Measurements from ENCODE around the gene TENM3. TPM values are rescaled to one million over a fixed set of nuclear protein-coding genes. Genes with fewer than 3 reads are reported as not detected.

Gene TENM3
- total RNA-seq, 2 donors from 2014 or later: not detected

- Mint-ChIP-seq H3K27ac (no peak overlapping the region), H3K27me3 (peaks cover 5% of the 10 kb centered on the region), H3K4me1 (no peaks in the 10 kb centered on the region), H3K36me3 (ENCODE audit: low read depth) (no peaks in the 10 kb centered on the region), H3K4me3 (no peak overlapping the region)
- H3K9me3 ChIP-seq (ENCODE audit: control insufficient read depth, low read length, poor library complexity, severe bottlenecking): no peaks in the 10 kb centered on the region
- ATAC-seq (no peak), DNase-seq (no peak)
These were observed 340.7 kb downstream of the TENM3 start for GRCh38 chr4:182583703-182584415.

GRCh38 chr4:182585321-182585720, 342.1 kb downstream of the TENM3 start:
- H3K4me1 Mint-ChIP-seq: no peaks in the 10 kb centered on the region
- no peak for ATAC-seq
- H3K9me3 ChIP-seq (ENCODE audit: control insufficient read depth, low read length, poor library complexity, severe bottlenecking): no peaks in the 10 kb centered on the region
- H3K27me3 Mint-ChIP-seq: peaks cover 5% of the 10 kb centered on the region
- H3K36me3 Mint-ChIP-seq (ENCODE audit: low read depth): no peaks in the 10 kb centered on the region
- no peak for DNase-seq
- no peak overlapping the region for H3K4me3 Mint-ChIP-seq
- no peak overlapping the region for H3K27ac Mint-ChIP-seq

GRCh38 chr4:182589100-182589499, 345.9 kb downstream of the TENM3 start:
- DNase-seq: no peak
- no peaks in the 10 kb centered on the region for H3K9me3 ChIP-seq (ENCODE audit: control insufficient read depth, low read length, poor library complexity, severe bottlenecking)
- H3K27ac Mint-ChIP-seq: no peak overlapping the region
- ATAC-seq: no peak
- no peaks in the 10 kb centered on the region for H3K4me1 Mint-ChIP-seq
- H3K27me3 Mint-ChIP-seq: peaks cover 13% of the 10 kb centered on the region
- H3K36me3 Mint-ChIP-seq (ENCODE audit: low read depth): no peaks in the 10 kb centered on the region
- no peak overlapping the region for H3K4me3 Mint-ChIP-seq

- H3K27me3 Mint-ChIP-seq: peaks cover 16% of the 10 kb centered on the region
- ATAC-seq: no peak
- no peak for DNase-seq
- H3K36me3 Mint-ChIP-seq (ENCODE audit: low read depth): no peaks in the 10 kb centered on the region
- H3K4me1 Mint-ChIP-seq: no peaks in the 10 kb centered on the region
- no peaks in the 10 kb centered on the region for H3K9me3 ChIP-seq (ENCODE audit: control insufficient read depth, low read length, poor library complexity, severe bottlenecking)
- no peak overlapping the region for H3K27ac Mint-ChIP-seq
- no peak overlapping the region for H3K4me3 Mint-ChIP-seq
These were observed 350.2 kb downstream of the TENM3 start for GRCh38 chr4:182593402-182593801.

DNA sequence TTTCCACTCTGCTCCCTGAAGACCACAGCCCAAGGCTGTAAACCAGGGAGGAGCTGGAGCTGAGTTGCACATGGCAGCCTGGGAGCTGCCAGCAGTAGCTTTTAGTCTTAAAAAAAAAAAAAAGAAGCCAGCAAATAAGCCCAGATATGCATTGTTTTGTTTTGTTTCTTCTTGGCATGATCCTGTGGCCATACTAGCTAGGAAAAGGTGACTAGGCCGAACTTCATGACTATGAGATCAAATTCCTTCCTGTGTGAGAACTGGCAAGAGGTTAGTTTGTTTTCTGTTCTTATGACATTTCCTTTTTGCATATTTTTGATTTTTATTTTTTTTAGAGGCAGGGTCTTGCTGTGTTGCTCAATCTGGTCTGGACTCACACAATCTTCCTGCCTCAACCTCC, 350.7 kb downstream of the TENM3 start:
- ATAC-seq (no peak), DNase-seq (no peak)
- no peaks in the 10 kb centered on the region for H3K4me1 Mint-ChIP-seq
- no peaks in the 10 kb centered on the region for H3K9me3 ChIP-seq (ENCODE audit: control insufficient read depth, low read length, poor library complexity, severe bottlenecking)
- peaks cover 17% of the 10 kb centered on the region for H3K27me3 Mint-ChIP-seq
- H3K27ac Mint-ChIP-seq: no peak overlapping the region
- H3K4me3 Mint-ChIP-seq: no peak overlapping the region
- no peaks in the 10 kb centered on the region for H3K36me3 Mint-ChIP-seq (ENCODE audit: low read depth)

DNA sequence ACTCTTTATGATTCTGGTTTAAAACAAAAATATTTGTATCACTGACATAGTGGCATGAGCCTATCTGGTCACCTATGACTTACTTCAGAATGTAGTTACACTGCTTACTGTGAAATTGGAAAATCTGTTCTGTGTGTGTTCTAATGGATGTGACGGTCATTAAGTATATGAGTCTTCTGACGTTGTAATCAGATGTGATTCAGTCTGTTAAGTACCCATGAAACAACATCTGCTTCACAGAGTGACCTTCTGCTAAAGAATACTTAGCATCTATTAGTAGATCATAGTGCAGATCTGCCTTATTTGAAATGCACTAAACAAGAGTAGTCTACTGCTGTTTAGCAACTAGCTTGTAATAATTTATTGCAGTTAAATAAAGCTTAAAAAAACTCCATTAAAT, 356.9 kb downstream of the TENM3 start:
- Mint-ChIP-seq H3K4me3 (no peak overlapping the region), H3K36me3 (ENCODE audit: low read depth) (no peaks in the 10 kb centered on the region), H3K27ac (no peak overlapping the region), H3K27me3 (peaks cover 17% of the 10 kb centered on the region), H3K4me1 (no peaks in the 10 kb centered on the region)
- DNase-seq: no peak
- no peak for ATAC-seq
- H3K9me3 ChIP-seq (ENCODE audit: control insufficient read depth, low read length, poor library complexity, severe bottlenecking): no peaks in the 10 kb centered on the region

- no peak overlapping the region for H3K27ac Mint-ChIP-seq
- H3K9me3 ChIP-seq (ENCODE audit: control insufficient read depth, low read length, poor library complexity, severe bottlenecking): no peaks in the 10 kb centered on the region
- ATAC-seq (no peak), DNase-seq (no peak)
- H3K4me1 Mint-ChIP-seq: no peaks in the 10 kb centered on the region
- no peak overlapping the region for H3K4me3 Mint-ChIP-seq
- H3K27me3 Mint-ChIP-seq: peaks cover 14% of the 10 kb centered on the region
- H3K36me3 Mint-ChIP-seq (ENCODE audit: low read depth): no peaks in the 10 kb centered on the region
These were observed 357.7 kb downstream of the TENM3 start for GRCh38 chr4:182600856-182601255.

GRCh38 chr4:182604161-182604622, 361.0 kb downstream of the TENM3 start:
- no peak overlapping the region for H3K4me3 Mint-ChIP-seq
- no peak for ATAC-seq
- DNase-seq: no peak
- H3K27me3 Mint-ChIP-seq: peaks cover 10% of the 10 kb centered on the region
- no peaks in the 10 kb centered on the region for H3K36me3 Mint-ChIP-seq (ENCODE audit: low read depth)
- no peaks in the 10 kb centered on the region for H3K4me1 Mint-ChIP-seq
- H3K9me3 ChIP-seq (ENCODE audit: control insufficient read depth, low read length, poor library complexity, severe bottlenecking): no peaks in the 10 kb centered on the region
- H3K27ac Mint-ChIP-seq: no peak overlapping the region

DNA sequence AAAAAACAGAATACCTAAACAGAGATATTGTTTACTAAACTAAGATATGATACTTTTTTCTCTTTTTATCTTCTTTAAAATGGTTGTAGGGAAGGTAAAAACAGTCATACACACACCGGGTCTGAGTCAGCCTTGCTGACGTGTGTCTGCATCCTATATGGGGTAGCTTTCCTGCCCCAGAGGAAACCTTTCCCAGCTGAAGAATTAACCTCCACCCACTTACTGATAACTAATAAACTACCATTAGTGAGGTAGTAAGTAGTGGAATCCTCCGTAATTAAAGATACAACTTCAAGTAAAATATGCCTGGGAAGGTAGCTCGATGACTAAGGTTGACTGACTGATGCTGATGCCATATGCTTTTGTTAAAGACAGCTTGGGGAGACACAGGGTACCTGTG, 361.8 kb downstream of the TENM3 start:
- DNase-seq (no peak), ATAC-seq (no peak)
- Mint-ChIP-seq H3K36me3 (ENCODE audit: low read depth) (no peaks in the 10 kb centered on the region), H3K4me3 (no peak overlapping the region), H3K4me1 (no peaks in the 10 kb centered on the region), H3K27me3 (peaks cover 10% of the 10 kb centered on the region), H3K27ac (no peak overlapping the region)
- no peaks in the 10 kb centered on the region for H3K9me3 ChIP-seq (ENCODE audit: control insufficient read depth, low read length, poor library complexity, severe bottlenecking)

DNA sequence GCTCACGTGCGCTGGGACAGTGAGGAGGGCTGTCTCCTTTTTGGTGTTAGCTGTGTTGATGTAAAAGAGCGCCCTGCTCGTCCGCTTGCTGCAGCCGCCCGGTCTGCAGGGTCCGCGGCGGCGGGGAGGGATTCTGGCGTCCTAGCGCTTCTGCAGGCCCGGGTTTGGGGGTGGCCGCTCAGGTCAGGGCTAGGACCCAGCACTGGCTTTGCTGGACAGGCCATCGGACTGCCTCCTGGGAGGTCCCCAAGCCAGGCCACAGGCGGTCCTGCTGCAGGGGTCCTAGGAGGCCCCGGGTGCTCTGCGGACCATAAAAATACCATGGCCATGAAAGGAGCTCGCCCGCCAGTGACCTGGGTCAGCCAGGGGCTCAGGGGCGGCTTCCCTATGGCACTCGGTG, 365.3 kb downstream of the TENM3 start:
- Mint-ChIP-seq H3K4me3 (no peak overlapping the region), H3K27ac (no peak overlapping the region), H3K27me3 (no peaks in the 10 kb centered on the region), H3K4me1 (no peaks in the 10 kb centered on the region), H3K36me3 (ENCODE audit: low read depth) (no peaks in the 10 kb centered on the region)
- H3K9me3 ChIP-seq (ENCODE audit: control insufficient read depth, low read length, poor library complexity, severe bottlenecking): no peaks in the 10 kb centered on the region
- DNase-seq (no peak), ATAC-seq (no peak)

DNA sequence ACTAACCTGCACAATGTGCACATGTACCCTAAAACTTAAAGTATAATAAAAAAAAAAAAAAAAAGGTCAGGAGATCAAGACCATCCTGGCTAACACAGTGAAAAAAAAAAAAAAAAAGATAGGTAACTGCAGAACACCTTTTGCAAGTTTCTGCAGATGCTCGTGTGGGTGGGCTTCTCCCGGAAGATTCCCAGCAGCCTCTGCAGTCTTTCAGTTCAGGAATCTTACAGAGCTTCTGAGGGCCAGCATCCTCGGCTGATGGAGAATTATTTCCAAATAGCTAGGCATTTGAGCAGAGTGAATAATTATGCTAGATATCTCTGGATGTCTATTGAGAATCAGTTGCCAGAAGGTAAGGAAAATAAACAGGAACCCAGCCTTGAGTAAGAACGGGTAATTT, 373.3 kb downstream of the TENM3 start:
- H3K9me3 ChIP-seq (ENCODE audit: control insufficient read depth, low read length, poor library complexity, severe bottlenecking): no peaks in the 10 kb centered on the region
- ATAC-seq: no peak
- H3K4me3 Mint-ChIP-seq: no peak overlapping the region
- DNase-seq: no peak
- H3K27me3 Mint-ChIP-seq: no peaks in the 10 kb centered on the region
- H3K4me1 Mint-ChIP-seq: no peaks in the 10 kb centered on the region
- no peak overlapping the region for H3K27ac Mint-ChIP-seq
- H3K36me3 Mint-ChIP-seq (ENCODE audit: low read depth): no peaks in the 10 kb centered on the region

DNA sequence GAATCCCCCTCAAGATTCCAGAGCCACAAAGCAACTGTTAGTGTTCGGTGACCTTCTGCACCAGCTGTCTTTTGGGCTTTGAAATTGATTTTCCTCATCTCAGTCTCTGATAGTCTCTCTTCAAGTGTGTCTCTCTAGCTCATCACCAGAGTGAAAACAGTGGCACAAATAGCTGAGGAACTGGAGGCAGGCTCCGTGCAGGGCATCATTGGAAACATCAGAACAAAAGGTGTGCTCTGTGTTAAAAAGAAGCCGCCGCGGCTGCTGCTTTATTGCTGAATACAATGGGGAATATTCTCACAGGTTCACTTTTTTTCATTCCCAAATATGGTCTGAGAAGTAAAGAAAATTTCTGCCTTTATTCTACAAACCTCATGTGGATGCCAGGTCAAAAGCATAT, 376.5 kb downstream of the TENM3 start:
- Mint-ChIP-seq H3K4me3 (no peak overlapping the region), H3K36me3 (ENCODE audit: low read depth) (no peaks in the 10 kb centered on the region), H3K4me1 (no peaks in the 10 kb centered on the region), H3K27me3 (peaks cover 4% of the 10 kb centered on the region), H3K27ac (no peak overlapping the region)
- H3K9me3 ChIP-seq (ENCODE audit: control insufficient read depth, low read length, poor library complexity, severe bottlenecking): no peaks in the 10 kb centered on the region
- ATAC-seq: no peak
- DNase-seq: no peak

DNA sequence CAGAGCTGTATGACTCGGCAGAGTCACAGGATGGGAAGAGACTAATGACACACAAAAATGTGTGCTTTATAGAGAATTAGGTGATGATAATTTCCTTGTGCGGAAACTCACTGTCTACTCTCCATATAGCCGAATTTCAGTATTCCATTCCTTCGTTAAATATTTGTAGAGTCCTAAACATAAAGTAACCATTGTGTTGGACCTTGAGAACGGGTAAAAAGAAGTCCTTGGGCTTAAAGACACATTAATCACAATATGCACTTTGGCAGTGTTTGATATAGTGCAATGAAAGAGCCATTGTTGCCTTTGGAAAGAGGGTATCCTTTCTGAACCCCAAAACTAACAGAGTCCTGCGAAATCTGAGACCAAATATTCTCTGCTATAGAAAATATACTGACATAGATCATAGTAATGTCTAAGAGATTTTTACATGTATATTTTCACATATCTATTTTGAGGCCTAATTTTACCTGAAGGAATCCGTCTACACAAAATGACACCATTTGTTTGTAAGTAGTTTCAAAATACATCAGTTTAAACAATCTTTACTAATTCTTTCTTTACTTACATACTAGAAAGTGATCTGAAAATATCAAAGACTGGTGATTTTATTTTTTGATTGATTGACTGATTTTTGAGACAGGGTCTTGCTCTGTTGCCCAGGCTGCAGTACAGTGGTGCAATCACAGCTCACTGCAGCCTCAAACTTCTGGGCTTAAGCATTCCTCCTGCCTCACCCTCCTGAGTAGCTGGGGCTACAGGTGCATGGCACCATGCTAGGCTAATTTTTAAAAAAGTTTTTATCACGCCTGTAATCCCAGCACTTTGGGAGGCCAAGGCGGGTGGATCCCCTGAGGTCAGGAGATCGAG, 377.1 kb downstream of the TENM3 start:
- DNase-seq (no peak), ATAC-seq (no peak)
- no peaks in the 10 kb centered on the region for H3K36me3 Mint-ChIP-seq (ENCODE audit: low read depth)
- H3K4me3 Mint-ChIP-seq: no peak overlapping the region
- no peak overlapping the region for H3K27ac Mint-ChIP-seq
- H3K9me3 ChIP-seq (ENCODE audit: control insufficient read depth, low read length, poor library complexity, severe bottlenecking): no peaks in the 10 kb centered on the region
- peaks cover 9% of the 10 kb centered on the region for H3K27me3 Mint-ChIP-seq
- H3K4me1 Mint-ChIP-seq: no peaks in the 10 kb centered on the region

DNA sequence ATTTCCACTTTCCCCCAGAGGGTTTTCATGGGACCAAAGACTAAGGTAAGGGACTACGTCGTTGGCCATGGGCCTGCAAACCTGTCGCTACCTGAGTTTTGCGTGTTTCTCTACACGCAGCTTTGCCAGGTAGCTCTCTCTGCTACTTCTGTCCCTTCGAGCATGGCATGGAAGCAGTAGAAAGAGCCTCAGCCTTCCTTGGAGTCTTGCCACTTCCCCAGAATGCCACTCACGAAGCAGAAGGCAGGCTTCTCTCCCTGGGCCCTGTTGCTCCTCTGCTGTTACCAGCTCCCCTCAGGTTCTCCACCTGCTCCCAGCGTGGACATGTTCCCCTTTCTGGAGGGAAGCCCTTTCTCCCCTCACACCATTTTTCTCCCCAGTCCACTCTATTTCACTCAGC, 381.1 kb downstream of the TENM3 start:
- no peaks in the 10 kb centered on the region for H3K9me3 ChIP-seq (ENCODE audit: control insufficient read depth, low read length, poor library complexity, severe bottlenecking)
- no peak for ATAC-seq
- H3K4me3 Mint-ChIP-seq: no peak overlapping the region

More for the DNA sequence above, 381.1 kb downstream of the TENM3 start:
- H3K27me3 Mint-ChIP-seq: peaks cover 11% of the 10 kb centered on the region
- H3K27ac Mint-ChIP-seq: no peak overlapping the region
- no peak for DNase-seq
- no peaks in the 10 kb centered on the region for H3K4me1 Mint-ChIP-seq
- H3K36me3 Mint-ChIP-seq (ENCODE audit: low read depth): no peaks in the 10 kb centered on the region

All from T-helper 17 cell (primary cell).